ENCODE results near the gene VAV2.
"Not testable (repeated sequence)": the region's sequence is repeated elsewhere in the genome, so short reads cannot be mapped to it uniquely, and the experiment has no call there.

The VAV2 gene

GRCh38 chr9:133761641-133762248, 230.4 kb downstream of the VAV2 start:
- no peak for DNase-seq

GRCh38 chr9:133760713-133761290, 231.3 kb downstream of the VAV2 start:
- DNase-seq = no peak

- no peak for DNase-seq
Observed at GRCh38 chr9:133759946-133760345, 232.2 kb downstream of the VAV2 start.

- peak; percentile 16 for DNase-seq
Observed at GRCh38 chr9:133759146-133759900, 232.8 kb downstream of the VAV2 start.

GRCh38 chr9:133758228-133758627, 233.9 kb downstream of the VAV2 start:
- DNase-seq = peak; percentile 7

GRCh38 chr9:133754688-133755227, 237.4 kb downstream of the VAV2 start:
- peak; percentile 7 for DNase-seq

GRCh38 chr9:133754187-133754586, 237.9 kb downstream of the VAV2 start:
- no peak for DNase-seq

GRCh38 chr9:133752739-133753446, 239.2 kb downstream of the VAV2 start:
- peak; percentile 4 for DNase-seq

- peak; percentile 4 for DNase-seq
Observed at GRCh38 chr9:133750982-133751649, 241.0 kb downstream of the VAV2 start.

GRCh38 chr9:133747309-133747708, 244.8 kb downstream of the VAV2 start:
- DNase-seq = no peak

- DNase-seq = not testable (repeated sequence)
Observed at GRCh38 chr9:133744528-133744927, 247.6 kb downstream of the VAV2 start.

- peak; percentile 91 for DNase-seq
Observed at GRCh38 chr9:133742849-133743444, 249.2 kb downstream of the VAV2 start.

- DNase-seq = no peak
Observed at GRCh38 chr9:133742251-133742650, 249.9 kb downstream of the VAV2 start.

GRCh38 chr9:133741716-133742115, 250.4 kb downstream of the VAV2 start:
- no peak for DNase-seq

- DNase-seq = no peak
Observed at GRCh38 chr9:133740911-133741310, 251.2 kb downstream of the VAV2 start.

GRCh38 chr9:133739408-133740280, 252.5 kb downstream of the VAV2 start:
- DNase-seq = no peak

- no peak for DNase-seq
Observed at GRCh38 chr9:133738640-133739225, 253.4 kb downstream of the VAV2 start.

GRCh38 chr9:133737774-133738639, 254.1 kb downstream of the VAV2 start, which contains the start of gene SARDH:
Gene SARDH (minus strand): TSS chr9:133738352. CDS start chr9:133734173, 4,179 bp downstream.
- peak; percentile 71 for DNase-seq

- no peak for DNase-seq
Observed at GRCh38 chr9:133737071-133737773, 254.9 kb downstream of the VAV2 start.
